Activated CD4-positive, alpha-beta memory T cell treated with anti-CD3 and anti-CD28 coated beads for 36 hours (primary cell): Measurements from ENCODE around the gene KAZN. TPM values are rescaled to one million over a fixed set of nuclear protein-coding genes. Genes with fewer than 3 reads are reported as not detected.

Experiments used
- CTCF ChIA-PET: fragments of 350-600 bp; sonication (Branson Sonifier 250); formaldehyde crosslinking; loops from one replicate; lab custom pipeline; 2021; ENCODE audit warnings: antibody characterized with exemption, inconsistent platforms; lab: Charles Lee
- POLR2A ChIA-PET: fragments of 350-600 bp; sonication (Branson Sonifier 250); formaldehyde crosslinking; loops from one replicate; lab custom pipeline; 2021; ENCODE audit warnings: antibody characterized with exemption; lab: Charles Lee
- DNase-seq: peaks from one replicate; pipeline ENCODE4 v3.0.0-alpha.2; 2020
- H3K27ac Mint-ChIP-seq: one replicate; pipeline ENCODE4 v1.8.0; 2021; ENCODE audit warnings: mixed read lengths
- H3K27me3 Mint-ChIP-seq: one replicate; pipeline ENCODE4 v1.8.0; 2021; ENCODE audit warnings: mixed read lengths
- H3K36me3 Mint-ChIP-seq: one replicate; pipeline ENCODE4 v1.8.0; 2021; ENCODE audit warnings: mixed read lengths
- H3K4me1 Mint-ChIP-seq: one replicate; pipeline ENCODE4 v1.8.0; 2021; ENCODE audit warnings: low read depth, mixed read lengths
- H3K4me3 Mint-ChIP-seq: one replicate; pipeline ENCODE4 v1.8.0; 2021; ENCODE audit warnings: mild to moderate bottlenecking, mixed read lengths
- H3K9me3 Mint-ChIP-seq: one replicate; pipeline ENCODE4 v1.8.0; 2021; ENCODE audit warnings: mixed read lengths
- intact Hi-C: fragments of 100-400 bp; cut with micrococcal nuclease; formaldehyde crosslinking; loops from one replicate; pipeline ENCODE4 v1.15.1; 2023
- total RNA-seq, 2 experiments: library from RNA; stranded (reverse); gene quantifications; one replicate each; pipeline ENCODE4 v1.2.3, GENCODE V29; 2021

The KAZN gene
- total RNA-seq, 2 experiments from 2014 or later: 0.31 to 0.33 TPM

DNA sequence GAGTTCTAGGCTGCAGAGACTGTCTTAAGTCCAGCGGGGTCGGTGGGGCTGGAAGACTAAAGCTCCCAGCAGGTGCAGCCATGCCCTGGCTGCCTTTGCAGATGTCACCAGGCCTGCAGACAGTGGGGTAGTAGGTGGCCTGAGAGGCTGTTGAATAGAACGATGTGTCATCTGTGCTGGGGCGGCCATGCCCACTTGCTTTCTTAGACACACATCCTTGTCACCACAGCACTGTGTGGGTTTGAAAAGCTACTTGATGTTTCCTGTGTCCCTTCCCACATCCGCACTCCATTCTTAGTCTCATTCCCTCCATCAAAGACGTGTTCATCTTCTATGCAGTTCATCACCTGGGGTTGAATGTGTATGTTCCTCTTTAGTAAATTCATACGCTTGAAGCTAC, 370.5 kb downstream of the KAZN start:
- ChIA-PET CTCF (no interaction called here), POLR2A (no interaction called here)
- Mint-ChIP-seq H3K4me3 (no peak overlapping the region), H3K36me3 (no peaks in the 10 kb centered on the region), H3K27ac (peak overlapping the region; percentile 25), H3K4me1 (peaks cover 12% of the 10 kb centered on the region), H3K27me3 (peaks cover 3% of the 10 kb centered on the region), H3K9me3 (peaks cover 7% of the 10 kb centered on the region)
- intact Hi-C loops: no loop called here
- peak; percentile 70 for DNase-seq

DNA sequence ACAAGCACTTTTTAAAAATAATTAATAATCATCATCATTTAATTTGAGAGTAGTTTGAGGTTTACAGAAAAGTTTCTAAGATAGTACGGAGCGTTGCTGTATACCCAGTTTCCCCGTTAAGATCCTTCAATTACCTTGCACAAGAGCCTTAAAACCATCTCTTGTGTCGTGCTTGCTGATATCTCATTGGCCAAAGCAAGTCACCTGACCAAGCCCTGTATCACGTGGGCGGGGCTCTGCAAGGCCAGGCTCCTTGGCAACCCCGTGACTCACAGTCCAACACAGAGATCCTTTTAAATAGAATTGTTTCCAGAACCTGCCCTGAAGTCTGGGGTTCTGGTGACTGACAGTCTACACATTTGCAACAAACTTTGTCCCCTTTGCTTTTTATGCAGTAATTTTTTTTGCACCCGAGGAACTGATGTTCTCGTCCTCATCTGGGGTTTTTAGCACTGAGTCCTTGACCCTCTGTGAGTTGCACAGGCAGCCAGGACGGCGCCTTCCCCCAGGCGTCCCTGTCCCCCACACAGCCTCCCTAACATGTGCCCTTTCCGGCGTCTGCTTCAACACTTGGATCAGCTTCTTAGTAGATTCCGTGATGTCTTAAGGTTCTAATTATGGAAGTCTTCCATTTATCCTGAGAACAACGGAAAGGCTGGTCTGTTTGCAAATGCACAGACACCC, 371.8 kb downstream of the KAZN start:
- CTCF ChIA-PET: no interaction called here
- H3K36me3 Mint-ChIP-seq: no peaks in the 10 kb centered on the region
- no peak overlapping the region for H3K4me3 Mint-ChIP-seq
- H3K9me3 Mint-ChIP-seq: peaks cover 10% of the 10 kb centered on the region
- intact Hi-C loops: no loop called here
- POLR2A ChIA-PET: no interaction called here
- H3K27ac Mint-ChIP-seq: no peak overlapping the region
- H3K27me3 Mint-ChIP-seq: peaks cover 3% of the 10 kb centered on the region
- H3K4me1 Mint-ChIP-seq: peaks cover 12% of the 10 kb centered on the region
- DNase-seq: peak; percentile 58

DNA sequence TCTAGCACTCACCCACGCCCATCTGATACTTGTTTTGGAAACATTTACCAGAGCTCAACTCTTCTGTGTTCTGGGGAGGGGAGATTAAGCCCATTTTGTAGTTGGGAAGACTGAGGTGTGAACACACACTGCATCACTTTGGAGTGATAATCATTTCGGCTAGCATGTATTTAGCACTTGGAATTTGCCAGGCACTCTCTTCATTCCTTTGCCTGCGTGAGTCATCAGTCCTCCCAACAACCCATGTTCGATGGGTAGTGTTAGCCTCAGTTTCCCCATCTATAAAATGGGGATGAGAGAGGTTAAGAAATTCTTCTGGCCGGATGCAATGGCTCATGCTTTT, 372.3 kb downstream of the KAZN start:
- Mint-ChIP-seq H3K4me3 (no peak overlapping the region), H3K27ac (no peak overlapping the region), H3K27me3 (peaks cover 3% of the 10 kb centered on the region), H3K9me3 (peaks cover 10% of the 10 kb centered on the region), H3K4me1 (peaks cover 12% of the 10 kb centered on the region), H3K36me3 (no peaks in the 10 kb centered on the region)
- ChIA-PET POLR2A (no interaction called here), CTCF (no interaction called here)
- no peak for DNase-seq
- intact Hi-C loops: no loop called here

DNA sequence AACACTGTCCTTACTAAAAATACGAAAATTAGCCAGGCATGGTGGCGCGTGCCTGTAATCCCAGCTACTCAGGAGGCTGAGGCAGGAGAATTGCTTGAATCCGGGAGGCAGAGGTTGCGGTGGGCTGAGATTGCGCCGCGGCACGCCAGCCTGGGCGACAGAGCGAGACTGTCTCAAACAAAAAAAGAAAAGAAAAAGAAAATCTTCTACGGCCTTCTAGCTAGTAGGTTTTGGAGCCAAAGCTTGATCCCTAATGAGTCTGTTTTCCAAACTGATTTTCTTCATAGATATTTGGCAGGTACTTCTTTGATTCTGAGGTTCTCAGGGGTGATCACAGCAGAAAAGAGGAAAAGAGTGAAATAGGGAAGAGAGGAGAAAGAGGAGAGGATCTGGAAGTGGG, 372.7 kb downstream of the KAZN start:
- no peak for DNase-seq
- ChIA-PET CTCF (no interaction called here), POLR2A (no interaction called here)
- H3K27ac Mint-ChIP-seq: no peak overlapping the region
- peaks cover 10% of the 10 kb centered on the region for H3K9me3 Mint-ChIP-seq
- H3K4me1 Mint-ChIP-seq: peaks cover 12% of the 10 kb centered on the region
- H3K4me3 Mint-ChIP-seq: no peak overlapping the region
- intact Hi-C loops: no loop called here
- no peaks in the 10 kb centered on the region for H3K36me3 Mint-ChIP-seq
- H3K27me3 Mint-ChIP-seq: peaks cover 3% of the 10 kb centered on the region

DNA sequence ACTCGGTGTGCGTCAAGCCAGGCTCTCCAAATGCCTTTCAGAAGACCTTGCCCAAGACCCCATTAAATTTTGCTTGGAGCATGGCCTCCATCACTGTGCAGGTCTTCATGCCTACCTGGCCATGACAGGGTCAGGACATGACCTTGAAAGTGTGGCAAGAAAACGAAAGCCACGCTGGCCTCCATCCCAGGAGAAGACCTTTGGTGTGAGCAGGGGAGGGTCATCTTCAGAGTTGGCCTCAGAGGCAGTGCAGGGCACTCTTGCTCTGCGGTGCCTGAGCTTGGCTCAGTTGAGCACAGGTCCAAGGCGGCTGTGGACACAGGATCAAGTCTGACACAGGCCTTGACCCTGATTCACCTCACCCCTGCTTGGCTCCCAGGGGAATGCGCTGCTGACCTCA, 373.6 kb downstream of the KAZN start:
- H3K27me3 Mint-ChIP-seq: peaks cover 3% of the 10 kb centered on the region
- no peak overlapping the region for H3K27ac Mint-ChIP-seq
- H3K9me3 Mint-ChIP-seq: peaks cover 10% of the 10 kb centered on the region
- H3K36me3 Mint-ChIP-seq: no peaks in the 10 kb centered on the region
- H3K4me3 Mint-ChIP-seq: no peak overlapping the region
- intact Hi-C loops: no loop called here
- H3K4me1 Mint-ChIP-seq: peaks cover 12% of the 10 kb centered on the region
- no peak for DNase-seq
- POLR2A ChIA-PET: no interaction called here
- CTCF ChIA-PET: no interaction called here

DNA sequence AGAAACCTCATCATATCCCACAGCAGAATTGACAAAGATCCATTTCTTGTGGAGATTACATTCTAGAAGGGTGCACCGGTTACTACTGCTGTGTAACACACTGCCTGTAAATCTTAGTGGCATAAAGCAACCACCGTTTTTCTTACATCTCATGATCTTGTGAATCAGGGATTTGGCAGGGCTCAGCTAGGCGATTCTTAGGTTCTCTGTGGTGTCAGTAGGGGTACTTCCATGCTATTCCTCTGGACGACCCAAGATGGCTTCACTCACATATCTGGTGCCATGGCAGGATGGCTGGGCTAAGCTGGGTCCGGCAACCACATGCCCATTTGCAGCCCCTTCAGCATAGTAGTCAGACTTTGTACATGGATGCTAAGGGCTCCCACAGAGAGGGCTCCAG, 375.3 kb downstream of the KAZN start:
- Mint-ChIP-seq H3K4me3 (no peak overlapping the region), H3K4me1 (peaks cover 10% of the 10 kb centered on the region), H3K27ac (no peak overlapping the region), H3K36me3 (no peaks in the 10 kb centered on the region), H3K9me3 (peaks cover 10% of the 10 kb centered on the region), H3K27me3 (peaks cover 3% of the 10 kb centered on the region)
- no peak for DNase-seq
- CTCF ChIA-PET: no interaction called here
- intact Hi-C loops: no loop called here
- POLR2A ChIA-PET: no interaction called here

DNA sequence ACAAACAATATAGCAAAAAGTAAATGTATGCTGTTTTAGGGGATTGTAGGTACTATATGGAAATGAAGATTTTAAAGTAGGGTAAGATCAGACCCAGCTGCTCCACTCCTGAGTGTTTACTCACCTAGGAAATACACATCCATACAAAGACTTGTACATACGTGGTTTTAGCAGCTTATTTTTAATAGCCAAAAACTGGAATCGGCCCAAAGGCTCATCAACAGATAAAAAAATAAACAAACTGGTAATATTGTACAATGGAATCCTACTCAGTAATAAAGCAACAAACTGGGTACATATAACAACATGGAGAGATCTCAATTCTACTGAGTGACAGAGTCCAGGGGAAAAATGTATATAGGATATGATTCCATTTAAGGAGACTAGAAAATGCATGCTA, 375.9 kb downstream of the KAZN start:
- no peaks in the 10 kb centered on the region for H3K36me3 Mint-ChIP-seq
- intact Hi-C loops: no loop called here
- CTCF ChIA-PET: no interaction called here
- H3K4me3 Mint-ChIP-seq: no peak overlapping the region
- H3K9me3 Mint-ChIP-seq: peaks cover 10% of the 10 kb centered on the region
- POLR2A ChIA-PET: no interaction called here
- H3K27ac Mint-ChIP-seq: no peak overlapping the region
- no peak for DNase-seq
- H3K4me1 Mint-ChIP-seq: peaks cover 4% of the 10 kb centered on the region
- H3K27me3 Mint-ChIP-seq: peaks cover 3% of the 10 kb centered on the region

DNA sequence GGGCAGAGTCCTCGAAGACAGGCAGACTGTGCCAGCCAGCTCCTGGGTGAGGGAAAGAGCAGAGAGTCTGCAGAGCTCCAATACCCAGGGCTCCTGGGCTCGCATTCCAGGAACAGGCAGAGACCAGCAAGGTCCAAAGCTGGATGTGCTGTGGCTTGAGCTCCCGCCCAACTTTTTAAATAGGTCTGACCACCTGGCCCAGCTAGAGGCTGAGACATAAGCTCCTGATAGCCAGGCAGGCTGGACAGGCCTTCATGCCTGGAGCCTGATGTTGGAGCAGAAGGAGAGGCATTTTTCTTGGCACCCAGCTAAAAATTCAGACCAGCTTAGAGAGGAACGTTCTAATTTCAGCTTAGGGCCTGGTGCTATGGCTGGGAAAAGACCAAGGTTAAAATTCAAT, 376.6 kb downstream of the KAZN start:
- Mint-ChIP-seq H3K9me3 (peaks cover 10% of the 10 kb centered on the region), H3K4me1 (peaks cover under 1% of the 10 kb centered on the region), H3K4me3 (no peak overlapping the region), H3K36me3 (no peaks in the 10 kb centered on the region), H3K27me3 (peaks cover 3% of the 10 kb centered on the region), H3K27ac (no peak overlapping the region)
- no peak for DNase-seq
- intact Hi-C loops: no loop called here
- CTCF ChIA-PET: no interaction called here
- POLR2A ChIA-PET: no interaction called here

DNA sequence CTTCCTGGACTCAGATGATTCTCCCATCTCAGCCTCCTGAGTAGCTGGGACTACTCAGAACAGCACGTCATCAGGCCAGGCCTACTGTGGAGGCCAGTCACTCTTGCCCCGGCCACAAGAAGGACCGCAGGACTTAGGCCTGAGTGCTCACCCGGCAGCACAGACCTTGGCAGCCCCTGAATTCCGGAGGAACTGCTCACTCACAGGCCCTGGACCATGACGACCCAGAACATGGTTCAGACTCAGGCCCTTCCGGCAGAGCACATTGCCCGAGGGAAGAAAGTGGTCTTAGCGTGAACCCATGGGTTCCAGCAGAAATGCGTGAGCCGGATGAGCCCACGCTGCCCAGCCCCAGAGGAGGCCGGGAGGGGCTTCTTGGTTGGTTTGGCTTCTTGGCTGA, 377.8 kb downstream of the KAZN start:
- POLR2A ChIA-PET: no interaction called here
- Mint-ChIP-seq H3K9me3 (peaks cover 10% of the 10 kb centered on the region), H3K27me3 (no peaks in the 10 kb centered on the region), H3K27ac (no peak overlapping the region), H3K4me1 (no peaks in the 10 kb centered on the region), H3K4me3 (no peak overlapping the region), H3K36me3 (no peaks in the 10 kb centered on the region)
- intact Hi-C loops: no loop called here
- DNase-seq: no peak
- CTCF ChIA-PET: no interaction called here

DNA sequence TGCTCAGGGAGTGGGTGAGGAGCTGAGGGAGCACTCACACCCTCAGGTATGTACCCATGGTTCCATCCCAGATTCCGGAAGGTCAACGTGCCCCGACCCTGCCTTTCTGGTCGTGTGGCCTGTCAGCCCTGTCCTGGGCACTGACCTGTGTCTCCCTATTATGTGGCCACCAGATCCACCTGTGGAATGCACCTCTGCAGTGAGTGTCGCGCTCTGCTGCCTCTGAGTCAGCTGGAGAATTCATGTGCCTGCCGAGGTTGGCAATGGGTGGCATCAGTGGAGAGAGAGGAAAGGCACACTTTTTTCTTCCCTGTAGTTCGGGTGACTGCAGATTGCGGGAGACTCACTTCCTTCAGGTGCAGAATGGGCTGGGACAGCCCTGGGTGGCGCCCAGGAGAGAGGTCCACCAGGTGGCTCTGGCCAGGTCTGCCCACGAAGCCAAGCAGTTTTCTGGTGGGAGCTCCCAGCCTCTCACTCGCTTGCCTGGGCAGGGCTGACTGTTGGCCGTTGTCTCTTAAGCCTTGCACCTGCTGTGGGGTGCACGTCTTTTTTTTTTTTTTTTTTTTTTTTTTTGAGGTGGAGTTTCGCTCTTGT, 378.9 kb downstream of the KAZN start:
- intact Hi-C loops: no loop called here
- H3K9me3 Mint-ChIP-seq: peaks cover 10% of the 10 kb centered on the region
- CTCF ChIA-PET: no interaction called here
- no peaks in the 10 kb centered on the region for H3K27me3 Mint-ChIP-seq
- POLR2A ChIA-PET: no interaction called here
- H3K4me1 Mint-ChIP-seq: no peaks in the 10 kb centered on the region
- H3K36me3 Mint-ChIP-seq: no peaks in the 10 kb centered on the region
- DNase-seq: no peak
- no peak overlapping the region for H3K4me3 Mint-ChIP-seq
- H3K27ac Mint-ChIP-seq: no peak overlapping the region

DNA sequence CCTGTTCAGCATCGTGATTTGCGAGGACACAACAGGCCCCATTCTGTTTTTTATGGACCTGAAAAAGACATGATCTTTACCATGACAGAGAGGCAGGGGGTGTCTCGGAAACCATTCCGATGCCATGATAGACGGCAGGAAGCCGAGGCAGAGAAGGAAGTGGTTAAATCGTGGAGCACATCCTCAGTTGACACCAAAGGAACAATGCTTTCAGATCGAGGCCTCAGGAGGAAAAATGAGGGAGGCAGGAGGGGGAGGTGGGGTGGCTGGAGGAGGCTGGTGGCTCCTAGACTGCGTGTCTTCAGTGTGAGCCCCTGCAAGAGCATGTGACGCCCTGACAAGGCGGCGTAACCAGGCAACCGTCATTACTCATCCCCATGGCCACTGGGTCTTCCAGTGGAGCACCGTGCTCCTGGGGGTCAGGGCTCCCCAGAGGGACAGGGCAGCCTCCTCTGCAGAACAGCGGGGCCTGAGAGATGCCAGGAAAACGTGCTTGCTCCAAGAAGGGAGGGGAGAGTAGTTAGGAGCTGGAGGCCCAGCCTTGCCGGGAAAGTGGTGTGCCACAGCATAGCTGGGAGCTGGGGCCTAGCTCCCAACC, 382.2 kb downstream of the KAZN start:
- Mint-ChIP-seq H3K4me1 (no peaks in the 10 kb centered on the region), H3K27ac (no peak overlapping the region), H3K36me3 (no peaks in the 10 kb centered on the region), H3K4me3 (no peak overlapping the region), H3K27me3 (no peaks in the 10 kb centered on the region), H3K9me3 (no peaks in the 10 kb centered on the region)
- POLR2A ChIA-PET: no interaction called here
- CTCF ChIA-PET: no interaction called here
- intact Hi-C loops: no loop called here
- no peak for DNase-seq

DNA sequence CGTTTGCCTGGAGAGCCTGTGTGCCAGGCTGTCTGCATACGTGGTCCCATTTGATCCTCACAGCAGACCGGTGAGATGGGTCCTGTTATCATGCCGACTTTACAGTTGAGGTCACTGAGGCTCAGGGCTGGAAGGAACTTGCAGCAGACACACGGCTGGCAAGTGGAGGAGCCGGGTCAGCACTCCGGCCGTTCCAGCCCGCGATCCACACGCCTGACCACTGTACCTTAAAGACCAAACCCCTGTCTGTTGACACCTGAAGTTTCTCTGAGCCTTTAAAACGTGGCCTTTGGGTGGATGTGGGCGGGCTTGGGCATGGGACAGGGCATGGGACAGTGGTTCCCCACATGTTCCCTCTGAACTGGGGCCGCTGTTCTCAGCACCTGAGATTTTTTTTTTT, 383.5 kb downstream of the KAZN start:
- Mint-ChIP-seq H3K9me3 (no peaks in the 10 kb centered on the region), H3K4me3 (no peak overlapping the region), H3K27me3 (no peaks in the 10 kb centered on the region), H3K36me3 (no peaks in the 10 kb centered on the region), H3K4me1 (no peaks in the 10 kb centered on the region), H3K27ac (no peak overlapping the region)
- ChIA-PET CTCF (no interaction called here), POLR2A (no interaction called here)
- DNase-seq: no peak
- intact Hi-C loops: no loop called here

DNA sequence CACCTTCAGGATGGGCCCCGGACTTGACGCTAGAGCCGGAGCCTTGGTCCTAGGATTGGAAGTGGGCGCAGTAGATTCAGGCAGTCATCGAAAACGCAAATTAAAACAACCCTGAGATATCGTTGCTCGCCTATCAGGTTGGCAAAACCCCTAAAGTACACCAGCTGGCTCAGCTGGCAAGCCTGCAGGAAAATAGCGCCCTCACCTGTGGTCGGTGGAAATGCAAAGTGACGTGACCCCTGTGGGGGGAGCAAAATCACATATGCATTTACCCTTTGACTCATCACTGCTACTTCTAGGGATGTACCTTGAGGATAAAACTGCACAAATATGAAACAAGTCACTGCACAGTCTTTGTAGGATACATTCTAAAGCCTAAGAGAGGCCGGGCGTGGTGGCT, 384.8 kb downstream of the KAZN start:
- Mint-ChIP-seq H3K36me3 (no peaks in the 10 kb centered on the region), H3K27me3 (no peaks in the 10 kb centered on the region), H3K4me3 (no peak overlapping the region), H3K9me3 (no peaks in the 10 kb centered on the region), H3K4me1 (no peaks in the 10 kb centered on the region), H3K27ac (no peak overlapping the region)
- intact Hi-C loops: no loop called here
- ChIA-PET POLR2A (no interaction called here), CTCF (no interaction called here)
- no peak for DNase-seq
